SU-DHL-6 (cell line): ENCODE data around the gene C10orf71.

Experiments
- H2AFZ ChIP-seq: fragments of 200-600 bp; sonication (generic); 2 replicates; pipeline ENCODE4 v1.6.1; 2014; ENCODE audit warnings: low read depth, mild to moderate bottlenecking, moderate library complexity, mixed read lengths, antibody characterized with exemption, low read length; ENCODE audit not compliant: severe bottlenecking
- H3F3A ChIP-seq: fragments of 200-600 bp; shearing (Covaris generic); 2 replicates; pipeline ENCODE4 v1.6.0; 2016; ENCODE audit warnings: antibody characterized with exemption, mild to moderate bottlenecking; ENCODE audit not compliant: insufficient read depth
- H3K27ac ChIP-seq: fragments of 200-600 bp; sonication (generic); 2 replicates; pipeline ENCODE4 v1.5.1; 2016; ENCODE audit warnings: low read depth, mild to moderate bottlenecking, low read length, moderate library complexity, mixed read lengths
- H3K27me3 ChIP-seq: fragments of 200-600 bp; sonication (generic), shearing (Covaris generic); 2 replicates; pipeline ENCODE4 v1.6.0; 2014; ENCODE audit warnings: mild to moderate bottlenecking, low read length
- H3K36me3 ChIP-seq: fragments of 200-600 bp; sonication (generic); 2 replicates; pipeline ENCODE4 v1.6.1; 2014; ENCODE audit warnings: mild to moderate bottlenecking, low read length, mixed read lengths
- H3K4me2 ChIP-seq: fragments of 300-600, 200-600 bp; shearing (Covaris generic), sonication (generic); 2 replicates; pipeline ENCODE4 v1.6.0; 2014; ENCODE audit warnings: low read length, low read depth, mild to moderate bottlenecking; ENCODE audit not compliant: poor library complexity, severe bottlenecking
- H3K4me3 ChIP-seq: fragments of 200-600 bp; sonication (generic); 2 replicates; pipeline ENCODE4 v1.5.1; 2014; ENCODE audit warnings: antibody characterized with exemption, low read length, mild to moderate bottlenecking, mixed read lengths; ENCODE audit not compliant: insufficient read depth, poor library complexity, severe bottlenecking
- H3K79me2 ChIP-seq: fragments of 200-600 bp; sonication (generic); 2 replicates; pipeline ENCODE4 v1.6.1; 2014; ENCODE audit warnings: mild to moderate bottlenecking, low read length, moderate library complexity; ENCODE audit not compliant: insufficient read depth
- H3K9ac ChIP-seq: fragments of 200-600 bp; sonication (generic); 2 replicates; pipeline ENCODE4 v1.7.0; 2014; ENCODE audit warnings: mild to moderate bottlenecking, low read length
- H3K9me2 ChIP-seq: fragments of 200-600 bp; sonication (generic); replicated peaks from 2 replicates; pipeline ENCODE4 v1.6.1; 2014; ENCODE audit warnings: low read length; ENCODE audit not compliant: insufficient read depth
- H3K9me3 ChIP-seq: fragments of 200-600 bp; sonication (generic); 2 replicates; pipeline ENCODE4 v1.6.1; 2014; ENCODE audit warnings: low read length, mixed read lengths; ENCODE audit not compliant: insufficient read depth
- H4K20me1 ChIP-seq: fragments of 200-600 bp; sonication (generic); 2 replicates; pipeline ENCODE4 v1.6.1; 2014; ENCODE audit warnings: low read depth, mild to moderate bottlenecking, antibody characterized with exemption, low read length, moderate library complexity, mixed read lengths
- EZH2phosphoT487 ChIP-seq: fragments of 200-600 bp; sonication (generic), shearing (Covaris generic); conservative IDR thresholded peaks from 2 replicates; pipeline ENCODE4 v1.6.1; 2018; ENCODE audit warnings: mild to moderate bottlenecking, antibody characterized with exemption, low read length, moderate library complexity, mixed read lengths
- TF ChIP-seq, protein P1 (sequence below): fragments of 200-600 bp; sonication (generic); IDR thresholded peaks from one replicate; pipeline ENCODE4 v1.5.1; 2017; ENCODE audit warnings: antibody characterized with exemption, mild to moderate bottlenecking, low read length, moderate library complexity; ENCODE audit not compliant: insufficient read depth, poor library complexity, severe bottlenecking

C10orf71 gene

DNA sequence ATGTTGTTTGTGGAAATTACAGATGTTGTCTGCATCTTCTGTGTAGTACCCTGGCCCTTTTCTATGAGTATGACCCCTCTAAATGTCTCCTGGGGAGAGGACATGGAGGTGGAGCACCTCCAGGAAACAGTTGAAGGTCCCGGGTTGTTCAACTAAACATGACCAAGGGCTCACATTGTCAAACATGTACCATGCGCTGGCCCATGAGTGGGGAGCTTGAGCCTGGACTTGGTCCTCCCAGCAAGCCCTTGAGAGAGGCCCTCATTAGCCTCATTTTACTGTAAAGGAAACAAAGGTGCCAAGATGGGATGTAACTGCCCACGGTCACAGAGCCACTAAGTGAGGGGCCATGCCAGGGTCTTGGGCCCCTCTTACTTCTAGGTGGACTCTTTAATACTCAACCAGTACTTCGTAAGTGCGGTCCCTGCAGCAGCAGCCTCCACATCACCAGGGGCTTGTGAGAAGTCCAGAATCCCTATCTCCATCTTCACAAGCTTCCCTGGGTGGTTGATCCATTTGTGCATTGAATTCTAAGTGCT is 31.2 kb downstream of the C10orf71 start:
- H3F3A ChIP-seq: no peaks in the 10 kb centered on the region
- no peak overlapping the region for H3K27ac ChIP-seq
- TF ChIP-seq, protein P1, sequence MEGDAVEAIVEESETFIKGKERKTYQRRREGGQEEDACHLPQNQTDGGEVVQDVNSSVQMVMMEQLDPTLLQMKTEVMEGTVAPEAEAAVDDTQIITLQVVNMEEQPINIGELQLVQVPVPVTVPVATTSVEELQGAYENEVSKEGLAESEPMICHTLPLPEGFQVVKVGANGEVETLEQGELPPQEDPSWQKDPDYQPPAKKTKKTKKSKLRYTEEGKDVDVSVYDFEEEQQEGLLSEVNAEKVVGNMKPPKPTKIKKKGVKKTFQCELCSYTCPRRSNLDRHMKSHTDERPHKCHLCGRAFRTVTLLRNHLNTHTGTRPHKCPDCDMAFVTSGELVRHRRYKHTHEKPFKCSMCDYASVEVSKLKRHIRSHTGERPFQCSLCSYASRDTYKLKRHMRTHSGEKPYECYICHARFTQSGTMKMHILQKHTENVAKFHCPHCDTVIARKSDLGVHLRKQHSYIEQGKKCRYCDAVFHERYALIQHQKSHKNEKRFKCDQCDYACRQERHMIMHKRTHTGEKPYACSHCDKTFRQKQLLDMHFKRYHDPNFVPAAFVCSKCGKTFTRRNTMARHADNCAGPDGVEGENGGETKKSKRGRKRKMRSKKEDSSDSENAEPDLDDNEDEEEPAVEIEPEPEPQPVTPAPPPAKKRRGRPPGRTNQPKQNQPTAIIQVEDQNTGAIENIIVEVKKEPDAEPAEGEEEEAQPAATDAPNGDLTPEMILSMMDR: no peak
- no peak for TF ChIP-seq EZH2phosphoT487
- H3K79me2 ChIP-seq: no peaks in the 10 kb centered on the region
- H3K9me3 ChIP-seq: no peaks in the 10 kb centered on the region
- H3K9me2 ChIP-seq: no peaks in the 10 kb centered on the region
- H3K4me3 ChIP-seq: no peak overlapping the region
- no peaks in the 10 kb centered on the region for H3K36me3 ChIP-seq
- H3K27me3 ChIP-seq: no peaks in the 10 kb centered on the region
- H3K4me2 ChIP-seq: no peak overlapping the region
- no peak overlapping the region for H3K9ac ChIP-seq
- no peak overlapping the region for H2AFZ ChIP-seq
- H4K20me1 ChIP-seq: no peaks in the 10 kb centered on the region

DNA sequence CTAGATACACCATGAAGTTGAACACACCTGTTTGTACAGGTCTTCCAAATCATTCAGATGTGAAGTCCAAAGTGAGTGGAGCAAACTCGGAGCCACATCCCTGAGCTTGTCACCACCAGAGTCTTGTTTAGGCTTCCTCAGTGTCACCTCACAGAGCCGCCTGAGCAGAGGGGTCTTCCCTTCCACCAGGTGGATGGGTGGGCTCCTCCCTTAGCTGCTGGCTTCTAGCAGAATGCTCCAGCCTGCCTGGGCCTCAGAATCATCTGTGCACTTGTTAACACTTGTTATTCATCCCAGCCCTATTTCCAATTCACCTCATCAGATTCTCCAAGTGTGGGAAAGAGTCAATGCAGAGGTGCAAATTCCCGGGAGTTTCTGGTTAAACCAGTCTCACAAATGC is 32.5 kb downstream of the C10orf71 start:
- H4K20me1 ChIP-seq: no peaks in the 10 kb centered on the region
- H3K9me2 ChIP-seq: no peaks in the 10 kb centered on the region
- no peaks in the 10 kb centered on the region for H3K9me3 ChIP-seq
- no peak for TF ChIP-seq EZH2phosphoT487
- TF ChIP-seq, protein P1: no peak
- H3K79me2 ChIP-seq: no peaks in the 10 kb centered on the region
- H3K4me3 ChIP-seq: no peak overlapping the region
- no peak overlapping the region for H3K27ac ChIP-seq
- no peaks in the 10 kb centered on the region for H3F3A ChIP-seq
- no peak overlapping the region for H3K9ac ChIP-seq
- no peaks in the 10 kb centered on the region for H3K36me3 ChIP-seq
- H3K4me2 ChIP-seq: no peak overlapping the region
- no peak overlapping the region for H2AFZ ChIP-seq
- H3K27me3 ChIP-seq: no peaks in the 10 kb centered on the region

DNA sequence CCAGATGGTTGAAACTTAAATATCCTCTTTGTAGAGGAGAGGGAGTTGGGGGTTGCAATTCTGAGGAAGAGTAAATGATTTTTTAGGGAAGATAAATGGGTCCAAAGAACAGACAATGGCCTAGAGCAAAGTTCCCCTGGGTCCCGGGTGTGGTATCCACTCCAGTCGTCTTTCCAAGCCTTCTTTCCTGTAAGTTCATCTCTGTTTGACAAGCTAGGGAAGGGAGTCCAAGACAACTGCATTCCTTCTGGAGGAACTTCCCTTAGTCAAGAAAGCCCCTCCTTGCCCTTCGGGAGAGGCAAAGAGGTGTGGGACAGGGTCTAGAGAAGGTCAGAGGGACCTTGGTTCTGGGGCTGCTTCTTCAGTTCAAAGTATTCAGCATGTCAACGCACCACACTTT is 33.4 kb downstream of the C10orf71 start:
- Histone ChIP-seq H4K20me1 (no peaks in the 10 kb centered on the region), H3K27ac (no peak overlapping the region), H3K4me3 (no peak overlapping the region), H3K9me2 (no peaks in the 10 kb centered on the region), H3K27me3 (no peaks in the 10 kb centered on the region), H3K36me3 (no peaks in the 10 kb centered on the region), H2AFZ (no peak overlapping the region), H3F3A (no peaks in the 10 kb centered on the region), H3K4me2 (no peak overlapping the region), H3K9ac (no peak overlapping the region), H3K79me2 (no peaks in the 10 kb centered on the region), H3K9me3 (no peaks in the 10 kb centered on the region)
- no peak for TF ChIP-seq EZH2phosphoT487
- TF ChIP-seq, protein P1: no peak
